Superior temporal gyrus (tissue), 1 donor: ENCODE measurements around the gene ATP6V0C.

Source experiments
- DNase-seq: peaks from one replicate; pipeline ENCODE4 v3.0.0-alpha.2; 2016; ENCODE audit errors: extremely low spot score

ATP6V0C gene

GRCh38 chr16:2490190-2491105 lies 23.3 kb upstream of the ATP6V0C start:
- DNase-seq: no peak

DNA sequence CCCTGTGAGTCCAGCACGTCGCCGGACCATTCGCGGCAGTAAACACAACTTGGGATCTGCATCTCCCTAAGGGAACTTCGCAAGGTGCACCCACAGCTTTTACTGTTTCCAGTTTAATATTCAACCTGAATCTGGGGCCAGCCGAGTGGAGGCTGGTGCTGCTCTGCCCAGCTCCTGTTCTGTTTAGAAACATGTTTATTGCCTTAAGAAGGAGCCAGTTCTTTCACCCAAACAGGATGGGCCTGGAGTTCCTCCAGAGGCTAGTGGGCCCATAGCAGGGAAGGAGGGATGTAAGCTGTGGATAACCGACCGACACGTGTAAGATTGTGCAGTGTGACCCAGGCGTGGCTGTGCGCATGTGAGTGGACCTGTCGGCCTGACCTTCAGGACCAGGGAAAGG lies 21.5 kb upstream of the ATP6V0C start:
- no peak for DNase-seq

- DNase-seq: no peak
Measured at GRCh38 chr16:2493605-2494004, 20.1 kb upstream of the ATP6V0C start.

DNA sequence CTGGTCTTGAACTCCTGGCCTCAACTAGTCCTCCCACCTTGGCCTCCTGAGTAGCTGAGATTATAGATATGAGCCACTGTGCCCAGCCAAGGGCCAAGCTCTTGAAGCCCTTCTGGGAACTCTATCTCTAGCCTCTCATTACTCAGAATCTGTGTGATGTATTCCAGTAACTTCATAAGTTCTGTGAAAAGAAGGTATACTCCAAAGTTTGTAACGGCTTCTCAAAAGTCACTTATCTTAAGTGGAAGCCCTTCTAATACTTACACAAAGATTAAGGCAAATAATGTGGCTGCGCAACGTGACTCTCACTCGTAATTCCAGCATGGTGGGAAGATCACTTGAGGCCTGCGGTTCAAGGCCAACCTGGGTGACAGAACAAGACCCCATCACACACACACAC lies 19.1 kb upstream of the ATP6V0C start:
- no peak for DNase-seq

- DNase-seq: no peak
Measured at GRCh38 chr16:2495041-2495440, 18.7 kb upstream of the ATP6V0C start.

GRCh38 chr16:2496223-2497115 lies 17.3 kb upstream of the ATP6V0C start:
- DNase-seq: no peak

DNA sequence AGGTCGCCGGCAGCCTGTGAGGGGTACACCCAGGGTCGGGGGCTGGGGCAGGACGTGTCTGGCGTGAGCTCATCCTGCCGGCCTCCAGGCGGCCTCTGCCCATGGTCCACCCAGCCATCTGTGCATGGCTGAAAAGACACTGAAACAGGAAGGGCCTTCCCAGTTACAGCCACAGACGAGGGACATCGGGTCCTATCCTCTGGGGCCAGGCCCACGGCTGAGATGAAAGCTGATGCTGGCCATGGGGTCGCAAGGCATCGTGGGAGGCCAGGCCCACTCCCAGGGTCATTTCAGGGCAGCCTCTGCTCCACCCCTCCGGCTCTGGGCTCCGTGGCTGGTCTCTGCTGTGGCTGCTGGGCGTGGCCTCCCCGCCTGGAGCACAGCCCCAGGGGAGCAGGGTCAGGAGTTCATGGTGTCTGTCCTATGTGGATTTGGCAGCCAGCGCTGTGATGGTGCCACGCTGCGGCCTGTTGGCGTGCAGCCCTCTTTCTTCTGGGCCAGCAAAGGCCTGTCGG lies 16.6 kb upstream of the ATP6V0C start:
- no peak for DNase-seq

DNA sequence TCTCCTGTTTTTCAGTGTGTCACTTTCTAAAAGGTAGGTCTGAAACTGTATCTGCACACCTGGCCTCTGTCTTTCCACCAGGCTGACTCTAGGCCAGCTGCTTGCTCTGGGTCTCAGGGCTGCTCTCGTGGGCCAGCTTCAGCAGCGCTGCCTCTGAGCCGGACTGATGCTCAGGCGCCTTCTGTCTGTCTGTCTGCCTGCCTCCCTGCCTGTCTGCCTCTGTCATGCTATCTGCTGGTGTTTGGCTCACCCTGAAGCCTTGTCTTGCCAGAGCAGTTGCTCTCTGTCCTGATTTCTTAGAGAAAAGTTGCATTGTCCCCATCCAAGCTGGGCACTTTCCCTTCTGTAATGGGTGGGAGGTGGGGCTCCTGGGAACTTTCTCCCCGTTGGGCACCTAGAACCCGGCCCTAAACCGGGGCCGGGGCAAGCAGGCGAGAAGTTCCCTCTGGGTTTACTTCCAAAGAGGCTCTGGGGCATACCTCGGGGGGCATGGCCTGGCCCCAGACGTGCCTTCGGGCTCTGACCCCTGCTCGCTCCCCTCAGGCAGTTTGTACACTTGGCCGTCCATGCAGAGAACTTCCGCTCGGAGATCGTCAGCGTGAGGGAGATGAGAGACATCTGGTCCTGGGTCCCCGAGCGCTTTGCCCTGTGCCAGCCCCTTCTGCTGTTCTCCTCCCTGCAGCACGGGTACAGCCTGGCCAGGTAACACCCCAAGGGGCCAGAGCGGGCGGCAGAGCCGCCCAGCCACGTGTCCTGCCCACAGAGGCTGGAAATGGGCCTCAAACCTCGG lies 15.9 kb upstream of the ATP6V0C start:
- no peak for DNase-seq

DNA sequence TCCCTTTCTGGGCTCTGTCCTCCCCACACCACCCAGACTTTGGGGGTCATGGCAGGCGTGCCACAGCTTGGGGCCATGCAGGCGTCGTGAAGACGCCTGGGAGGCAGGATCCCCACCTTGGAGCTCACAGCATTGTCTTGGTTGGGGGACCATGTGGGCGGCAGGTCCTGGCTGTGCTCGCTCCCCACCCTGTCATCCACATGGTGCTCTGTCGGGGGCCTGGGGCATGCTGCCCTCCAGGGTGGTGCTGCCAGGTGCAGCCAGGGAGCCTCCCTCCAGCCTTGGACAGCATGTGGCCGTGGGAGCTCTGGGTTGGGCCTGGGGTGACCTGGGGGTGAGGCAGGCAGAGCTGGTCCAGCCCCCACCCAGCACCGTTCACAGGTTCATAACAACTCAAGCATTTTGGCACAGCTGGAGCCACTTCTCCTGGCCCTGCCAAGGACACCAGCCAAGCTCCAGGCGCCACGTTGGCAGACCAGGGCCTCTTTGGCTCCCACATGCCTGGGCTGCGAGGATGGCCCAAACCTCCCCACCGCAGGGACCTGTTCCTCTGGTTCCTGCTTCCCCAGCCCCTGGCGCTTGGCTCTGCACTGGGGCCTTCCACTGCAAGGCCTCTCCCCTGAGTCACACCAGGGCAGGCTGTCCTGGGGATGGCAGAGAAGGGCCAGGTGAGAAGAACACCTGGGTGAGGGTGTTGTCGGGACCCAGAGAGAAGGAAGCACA lies 15.1 kb upstream of the ATP6V0C start:
- no peak for DNase-seq

- no peak for DNase-seq
Measured at GRCh38 chr16:2499454-2499853, 14.3 kb upstream of the ATP6V0C start.

GRCh38 chr16:2499890-2500429 lies 13.8 kb upstream of the ATP6V0C start:
- no peak for DNase-seq

- DNase-seq: no peak
Measured at GRCh38 chr16:2500430-2500917, 13.3 kb upstream of the ATP6V0C start.

GRCh38 chr16:2500918-2501750 lies 12.6 kb upstream of the ATP6V0C start:
- peak; percentile 89 for DNase-seq

DNA sequence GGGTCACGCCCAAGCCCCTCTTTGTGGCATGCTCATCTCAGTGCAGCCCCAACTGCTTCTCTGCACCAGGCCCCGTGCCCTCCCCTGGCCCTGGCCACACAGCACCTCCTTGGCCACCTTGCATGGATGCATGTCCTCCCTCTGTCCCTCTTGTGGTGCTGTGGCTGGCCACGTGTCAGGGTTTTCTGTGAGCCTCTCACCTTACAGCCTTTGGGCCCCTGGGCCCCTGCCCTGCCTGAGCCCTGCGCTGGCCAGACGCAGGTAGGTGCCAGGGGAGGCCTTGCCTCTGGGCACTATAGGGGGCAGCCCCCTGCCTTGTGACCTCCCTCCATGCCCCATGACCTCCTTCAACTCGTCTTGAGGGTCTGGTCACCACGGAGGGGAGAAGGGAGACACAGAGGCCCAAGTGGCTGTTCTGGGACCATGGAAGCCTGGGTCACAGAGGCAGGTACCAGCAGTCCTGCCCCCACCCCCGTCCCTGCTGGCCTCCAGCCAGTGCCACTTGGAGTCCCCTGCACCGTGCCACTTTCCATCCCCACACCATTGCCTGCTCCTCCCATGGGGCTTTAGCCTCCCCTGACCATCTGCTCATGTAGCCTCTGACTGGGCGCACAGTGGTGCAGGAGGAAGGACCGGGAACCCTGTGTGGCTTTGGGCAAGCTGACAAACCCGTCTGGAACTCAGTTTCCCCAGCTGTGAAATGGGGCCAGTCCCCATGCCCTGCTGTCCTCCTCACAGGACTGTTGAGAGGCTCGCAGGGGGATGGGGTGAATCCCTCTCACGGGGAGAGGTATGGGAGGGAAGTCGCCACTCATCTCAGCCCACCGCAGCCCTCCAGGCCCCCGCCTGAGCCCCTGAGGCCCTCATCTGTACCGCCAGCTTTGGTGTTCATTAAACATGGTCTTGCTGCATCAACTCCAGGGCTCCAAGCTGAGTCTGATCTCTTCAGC lies 11.5 kb upstream of the ATP6V0C start:
- DNase-seq: no peak

DNA sequence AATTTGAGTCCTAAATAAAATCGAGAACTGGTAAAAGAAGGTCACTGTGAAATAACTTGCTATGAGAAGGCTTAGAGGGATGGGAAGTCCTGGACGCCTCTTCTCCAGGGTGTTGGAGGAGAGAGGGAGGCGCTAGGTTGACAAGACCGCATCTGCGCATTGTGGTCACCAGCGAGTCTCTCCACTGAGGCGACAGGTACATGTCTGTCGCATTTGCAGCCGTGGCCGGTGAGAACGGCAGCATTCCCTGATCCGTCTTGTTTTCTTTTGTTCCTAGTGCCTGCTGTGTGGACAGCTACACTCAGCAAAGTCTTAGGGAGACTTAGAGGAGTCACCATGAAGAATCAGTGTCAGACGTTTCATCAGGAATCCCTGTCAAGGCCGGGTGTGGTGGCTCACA lies 8.1 kb upstream of the ATP6V0C start:
- DNase-seq: no peak

DNA sequence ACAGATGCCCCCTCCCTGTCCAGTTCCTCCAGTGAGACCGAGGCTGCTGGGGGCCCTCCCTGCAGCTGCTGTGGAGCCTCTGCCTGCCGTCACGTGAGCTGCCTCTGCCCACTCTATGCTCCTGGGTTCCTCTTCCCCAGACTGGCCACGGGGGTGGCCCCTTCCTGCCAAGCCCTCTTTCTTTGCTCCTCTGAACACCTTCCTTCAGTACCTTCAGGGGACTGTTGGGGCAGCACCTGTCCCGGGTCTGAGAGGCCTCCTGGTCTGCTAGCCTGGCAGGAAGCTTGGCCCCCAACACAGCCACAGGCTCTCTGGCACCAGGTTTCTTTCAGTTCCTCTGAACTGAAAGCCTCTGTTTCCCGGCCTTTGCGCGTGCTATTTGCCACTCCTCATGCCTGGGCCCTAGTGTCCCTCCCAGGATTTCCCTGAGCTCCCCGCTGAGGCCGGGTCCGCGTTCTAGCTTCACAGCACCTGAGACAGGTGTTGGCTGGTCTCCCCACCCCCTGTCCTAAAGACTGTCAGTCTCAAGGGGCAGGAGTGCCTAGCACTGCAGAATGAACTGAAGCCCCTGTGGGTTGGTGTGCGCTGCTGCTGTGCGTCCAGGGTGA lies 6.6 kb upstream of the ATP6V0C start:
- no peak for DNase-seq

DNA sequence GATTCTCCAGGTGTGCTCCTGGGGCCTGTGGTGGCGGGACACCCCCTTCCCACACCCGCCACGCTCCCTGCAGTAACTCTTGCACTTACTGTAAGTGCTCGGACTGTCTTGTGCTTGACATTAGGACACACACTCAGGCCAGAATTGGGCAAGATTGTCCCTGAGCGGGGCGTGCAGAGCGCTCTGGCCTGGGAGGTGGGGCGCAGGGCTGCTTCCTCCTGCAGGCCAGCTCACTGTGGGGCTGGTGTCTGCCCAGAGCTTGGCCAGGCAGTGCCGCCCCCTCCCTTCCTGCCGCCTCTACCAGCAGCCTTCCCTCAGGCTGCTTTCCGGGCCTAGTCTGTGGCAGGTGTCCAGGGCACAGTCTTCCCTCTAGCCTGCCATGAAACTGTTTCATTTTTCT lies 6.1 kb upstream of the ATP6V0C start:
- no peak for DNase-seq
